A549 (cell line): ENCODE measurements around the gene RBKS. TPM values are rescaled to one million over a fixed set of nuclear protein-coding genes. Genes with fewer than 3 reads are reported as not detected.

Source experiments
- ATAC-seq, 2 experiments: fragments of 200-7000 bp in 1 of 2; fragments of >200 bp in 1 of 2; cut with Nextera tagmentation in 1 of 2; cut with Tn5 transposase in 1 of 2; 3 replicates each; pipeline versions ENCODE4 v1.8.0 to v1.9.1; 2018 to 2020; ENCODE audit warnings: mild to moderate bottlenecking in 1 of 2, moderate library complexity in 1 of 2
- CTCF ChIA-PET: fragments of 300-600 bp; sonication (Branson Sonifier 250); formaldehyde crosslinking; extraction: SDS; loops from one replicate; lab custom pipeline; 2021; ENCODE audit warnings: antibody characterized with exemption, inconsistent platforms; lab: Yijun Ruan, JAX
- POLR2A ChIA-PET: fragments of 350-600 bp; formaldehyde crosslinking; extraction: SDS; loops from one replicate; lab custom pipeline; 2021; ENCODE audit warnings: antibody characterized with exemption, inconsistent platforms; lab: Yijun Ruan, JAX
- DNase-seq, 2 experiments: peaks; one replicate each; pipeline versions ENCODE4 v3.0.0 to v3.0.0-alpha.2; 2011 to 2016; ENCODE audit warnings: low read depth in 1 of 2, low spot score in 1 of 2
- FAIRE-seq: peaks from 2 replicates; lab custom pipeline; 2011; peaks lifted over from hg19 to GRCh38; lab: Jason Lieb, UNC
- H3K27ac ChIP-seq, 2 experiments: fragments of >200 bp; sonication (Bioruptor Twin); formaldehyde crosslinking; 3 replicates each; pipeline ENCODE4 v1.5.1; 2016 to 2017
- H3K4me1 ChIP-seq: fragments of >200 bp; sonication (Bioruptor Twin); formaldehyde crosslinking; 3 replicates; pipeline ENCODE4 v1.6.1; 2016
- H3K4me2 ChIP-seq: fragments of >200 bp; sonication (Bioruptor Twin); formaldehyde crosslinking; 3 replicates; pipeline ENCODE4 v1.6.1; 2016
- H3K4me3 ChIP-seq: fragments of >200 bp; sonication (Bioruptor Twin); formaldehyde crosslinking; 3 replicates; pipeline ENCODE4 v1.5.1; 2016
- H3K9me3 ChIP-seq: fragments of >200 bp; sonication (Bioruptor Twin); formaldehyde crosslinking; 3 replicates; pipeline ENCODE4 v1.6.1; 2016
- BHLHE40 ChIP-seq: IDR thresholded peaks from 2 replicates; pipeline ENCODE4 v1.6.1; 2012; ENCODE audit warnings: low read depth, low read length, inconsistent platforms
- EHF ChIP-seq: fragments of 250-450 bp; sonication (Bioruptor Pico); IDR thresholded peaks from 2 replicates; pipeline ENCODE4 v1.5.0; 2020; ENCODE audit warnings: mild to moderate bottlenecking
- EP300 ChIP-seq, 2 experiments: fragments of >200 bp; sonication (Bioruptor Twin); formaldehyde crosslinking; IDR thresholded peaks; 2 replicates in 1 of 2; 3 replicates in 1 of 2; pipeline ENCODE4 v1.6.1; 2016 to 2017
- ESRRA ChIP-seq: fragments of 150-350 bp; IDR thresholded peaks from 2 replicates; pipeline ENCODE4 v1.6.1; 2014; ENCODE audit warnings: mild to moderate bottlenecking, low read length, borderline replicate concordance
- HDAC2 ChIP-seq: fragments of 200-600 bp; sonication (generic); IDR thresholded peaks from 2 replicates; pipeline ENCODE4 v1.6.1; 2016
- HOXA7 ChIP-seq: fragments of 250-450 bp; sonication (Bioruptor Pico); IDR thresholded peaks from 2 replicates; pipeline ENCODE4 v1.5.0; 2020; ENCODE audit warnings: mild to moderate bottlenecking, moderate library complexity
- HOXB5 ChIP-seq: fragments of 250-450 bp; sonication (Bioruptor Pico); IDR thresholded peaks from 2 replicates; pipeline ENCODE4 v1.5.0; 2020; ENCODE audit warnings: mild to moderate bottlenecking, moderate library complexity
- KDM1A ChIP-seq: fragments of 200-600 bp; sonication (generic); IDR thresholded peaks from 2 replicates; pipeline ENCODE4 v1.6.1; 2016; ENCODE audit warnings: low read depth, mild to moderate bottlenecking
- MAFK ChIP-seq: fragments of 450-650 bp; IDR thresholded peaks from 2 replicates; pipeline ENCODE4 v1.6.1; 2014; ENCODE audit not compliant: partially characterized antibody
- NFE2L2 ChIP-seq: fragments of 150-350 bp; conservative IDR thresholded peaks from 2 replicates; pipeline ENCODE4 v1.6.1; 2014; ENCODE audit warnings: low read length
- NPAS2 ChIP-seq: fragments of 250-450 bp; sonication (Bioruptor Pico); IDR thresholded peaks from 2 replicates; pipeline ENCODE4 v1.8.0; 2022; ENCODE audit warnings: mild to moderate bottlenecking, moderate library complexity, borderline replicate concordance
- NR3C1 ChIP-seq: fragments of >200 bp; sonication (Bioruptor Twin); formaldehyde crosslinking; IDR thresholded peaks from 3 replicates; pipeline ENCODE4 v1.6.1; 2017
- PHF8 ChIP-seq: fragments of 200-600 bp; sonication (generic); IDR thresholded peaks from 2 replicates; pipeline ENCODE4 v1.6.1; 2016; ENCODE audit warnings: low read depth, mild to moderate bottlenecking, antibody characterized with exemption, moderate library complexity, borderline replicate concordance
- POLR2A ChIP-seq: IDR thresholded peaks from 2 replicates; pipeline ENCODE4 v1.6.1; 2012; ENCODE audit warnings: mild to moderate bottlenecking, low read length
- RARB ChIP-seq: fragments of 250-450 bp; sonication (Bioruptor Pico); IDR thresholded peaks from 2 replicates; pipeline ENCODE4 v1.8.0; 2021; ENCODE audit warnings: mild to moderate bottlenecking, moderate library complexity
- RCOR1 ChIP-seq: fragments of 150-350 bp; IDR thresholded peaks from 2 replicates; pipeline ENCODE4 v1.6.1; 2014; ENCODE audit warnings: antibody characterized with exemption, low read length, low read depth
- RFX5 ChIP-seq: fragments of 450-650 bp; IDR thresholded peaks from 2 replicates; pipeline ENCODE4 v1.7.1; 2014; ENCODE audit warnings: antibody characterized with exemption, mild to moderate bottlenecking, moderate library complexity
- SMC3 ChIP-seq: fragments of >200 bp; sonication (Bioruptor Twin); formaldehyde crosslinking; IDR thresholded peaks from 3 replicates; pipeline ENCODE4 v1.6.1; 2018; ENCODE audit warnings: inconsistent platforms
- SREBF2 ChIP-seq: fragments of 450-650 bp; IDR thresholded peaks from 2 replicates; pipeline ENCODE4 v1.6.1; 2014; ENCODE audit warnings: mild to moderate bottlenecking, moderate library complexity
- ZFP36 ChIP-seq: fragments of 450-650 bp; IDR thresholded peaks from 2 replicates; pipeline ENCODE4 v1.6.1; 2014; ENCODE audit warnings: borderline replicate concordance; ENCODE audit not compliant: partially characterized antibody
- ZNF302 ChIP-seq: fragments of 250-450 bp; sonication (Bioruptor Pico); IDR thresholded peaks from 2 replicates; pipeline ENCODE4 v1.9.0; 2021; ENCODE audit warnings: inconsistent platforms, mild to moderate bottlenecking, moderate library complexity
- WGBS: methylation state at CpG from one replicate; pipeline ENCODE4 v1.1.6; 2017; ENCODE audit errors: missing lambda C conversion rate; 5-methylcytosine and 5-hydroxymethylcytosine counted together
- polyA plus RNA-seq, 4 experiments: library from polyadenylated mRNA; depleted of rRNA in 3 of 4; stranded (reverse); fragments of >200 nt; fragmentation: RNase III in 1 of 4; extraction: RNeasy Plus Mini Kit Qiagen cat#74134 plus additional on column Dnase treatment in 1 of 4; gene quantifications; 2 replicates in 3 of 4; 3 replicates in 1 of 4; pipeline ENCODE4 v1.2.3, GENCODE V29; 2011 to 2017
- TF ChIP-seq, protein P1 (sequence below): fragments of 450-650 bp; IDR thresholded peaks from 2 replicates; pipeline ENCODE4 v1.6.1; 2014; ENCODE audit warnings: antibody characterized with exemption
- TF ChIP-seq, protein P2 (sequence below): IDR thresholded peaks from 2 replicates; pipeline ENCODE4 v1.6.1; 2012
- TF ChIP-seq, protein P3 (sequence below): IDR thresholded peaks from 2 replicates; pipeline ENCODE4 v1.6.1; 2012
- TF ChIP-seq, protein P4 (sequence below): fragments of >200 bp; sonication (Bioruptor Twin); formaldehyde crosslinking; IDR thresholded peaks from 2 replicates; pipeline ENCODE4 v1.6.1; 2016
- TF ChIP-seq, protein P5 (sequence below): IDR thresholded peaks from 2 replicates; pipeline ENCODE4 v1.6.1; 2012; ENCODE audit warnings: low read depth, borderline replicate concordance
- TF ChIP-seq, protein P6 (sequence below): fragments of >200 bp; sonication (Bioruptor Twin); formaldehyde crosslinking; IDR thresholded peaks from 3 replicates; pipeline ENCODE4 v1.5.1; 2016
- TF ChIP-seq, protein P7 (sequence below): fragments of 150-350 bp; IDR thresholded peaks from 2 replicates; pipeline ENCODE4 v1.6.1; 2014; ENCODE audit warnings: low read depth, mild to moderate bottlenecking, low read length

Gene RBKS
- polyA plus RNA-seq, 2 of the 4 experiments (the other 2 are of a cell fraction), result 7.6 to 8.5 TPM

DNA sequence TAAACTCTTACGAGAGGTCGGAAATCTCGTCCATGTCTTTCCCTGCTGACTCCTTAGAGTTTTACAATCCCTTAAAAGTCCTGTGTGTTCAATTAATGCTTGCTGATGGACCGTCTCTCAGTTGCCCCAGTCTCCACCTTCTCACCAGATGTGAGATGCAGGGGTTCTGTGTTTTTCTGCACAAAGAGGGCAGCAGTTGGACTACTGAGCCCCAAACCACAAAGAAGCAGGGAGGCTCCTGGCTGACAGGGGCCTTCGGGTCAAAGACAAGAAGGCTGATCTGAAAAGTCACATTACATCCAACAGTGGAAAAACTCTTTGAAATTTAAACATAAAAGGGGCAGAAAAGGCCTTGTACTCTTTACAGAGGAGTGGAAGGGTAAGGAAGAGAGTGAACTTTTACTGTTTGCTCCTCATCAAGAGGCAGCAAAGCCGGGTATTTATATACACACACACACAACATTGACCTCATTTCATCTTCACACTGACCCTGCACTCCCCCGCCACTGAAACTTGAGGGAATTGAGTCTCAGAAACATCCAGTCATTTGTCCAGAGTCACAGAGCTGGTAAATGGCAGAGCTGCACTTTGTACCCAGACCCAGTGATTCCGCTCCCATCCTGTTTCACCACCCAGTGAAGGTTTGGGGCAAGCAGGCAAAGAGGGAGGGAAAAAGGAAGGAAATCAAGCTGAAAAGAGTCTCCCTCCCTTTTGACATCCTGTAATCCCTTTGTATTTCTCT is 94.9 kb downstream of the RBKS start:
- peak overlapping the region; percentile 89 to 97; a peak in 4 of 6 replicates for H3K27ac ChIP-seq
- no peak overlapping the region for H3K4me2 ChIP-seq
- H3K4me1 ChIP-seq, result peaks cover 57% of the 10 kb centered on the region
- DNase-seq, result no peak
- no peak for TF ChIP-seq RARB (CRISPR knock-in tag)
- no peak for TF ChIP-seq NFE2L2
- no peak for TF ChIP-seq RCOR1
- TF ChIP-seq POLR2A, result no peak
- TF ChIP-seq, protein P1, sequence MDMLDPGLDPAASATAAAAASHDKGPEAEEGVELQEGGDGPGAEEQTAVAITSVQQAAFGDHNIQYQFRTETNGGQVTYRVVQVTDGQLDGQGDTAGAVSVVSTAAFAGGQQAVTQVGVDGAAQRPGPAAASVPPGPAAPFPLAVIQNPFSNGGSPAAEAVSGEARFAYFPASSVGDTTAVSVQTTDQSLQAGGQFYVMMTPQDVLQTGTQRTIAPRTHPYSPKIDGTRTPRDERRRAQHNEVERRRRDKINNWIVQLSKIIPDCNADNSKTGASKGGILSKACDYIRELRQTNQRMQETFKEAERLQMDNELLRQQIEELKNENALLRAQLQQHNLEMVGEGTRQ, result no peak
- TF ChIP-seq PHF8, result no peak
- no peak for TF ChIP-seq SREBF2
- no peak for TF ChIP-seq EP300 (IDR thresholded peaks at IDR 0.05)
- TF ChIP-seq, protein P2, sequence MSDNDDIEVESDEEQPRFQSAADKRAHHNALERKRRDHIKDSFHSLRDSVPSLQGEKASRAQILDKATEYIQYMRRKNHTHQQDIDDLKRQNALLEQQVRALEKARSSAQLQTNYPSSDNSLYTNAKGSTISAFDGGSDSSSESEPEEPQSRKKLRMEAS, result no peak
- TF ChIP-seq, protein P3, sequence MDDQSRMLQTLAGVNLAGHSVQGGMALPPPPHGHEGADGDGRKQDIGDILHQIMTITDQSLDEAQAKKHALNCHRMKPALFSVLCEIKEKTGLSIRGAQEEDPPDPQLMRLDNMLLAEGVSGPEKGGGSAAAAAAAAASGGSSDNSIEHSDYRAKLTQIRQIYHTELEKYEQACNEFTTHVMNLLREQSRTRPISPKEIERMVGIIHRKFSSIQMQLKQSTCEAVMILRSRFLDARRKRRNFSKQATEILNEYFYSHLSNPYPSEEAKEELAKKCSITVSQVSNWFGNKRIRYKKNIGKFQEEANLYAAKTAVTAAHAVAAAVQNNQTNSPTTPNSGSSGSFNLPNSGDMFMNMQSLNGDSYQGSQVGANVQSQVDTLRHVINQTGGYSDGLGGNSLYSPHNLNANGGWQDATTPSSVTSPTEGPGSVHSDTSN, result no peak
- TF ChIP-seq, protein P4, sequence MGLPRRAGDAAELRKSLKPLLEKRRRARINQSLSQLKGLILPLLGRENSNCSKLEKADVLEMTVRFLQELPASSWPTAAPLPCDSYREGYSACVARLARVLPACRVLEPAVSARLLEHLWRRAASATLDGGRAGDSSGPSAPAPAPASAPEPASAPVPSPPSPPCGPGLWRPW, result no peak
- TF ChIP-seq ESRRA, result no peak
- TF ChIP-seq EHF (CRISPR knock-in tag), result no peak
- H3K9me3 ChIP-seq, result no peaks in the 10 kb centered on the region
- FAIRE-seq, result no peak
- POLR2A ChIA-PET, result interaction anchor here (0.5 kb wide), 1 partner anchor 167 kb away, joined by 4 read pairs; no protein-coding TSS in a partner anchor
- WGBS, result 90% methylated on average over 8 of the region's 8 CpGs
- ATAC-seq, result no peak
- H3K4me3 ChIP-seq, result no peak overlapping the region
- CTCF ChIA-PET, result interaction anchor here (0.9 to 2.6 kb wide), 4 partner anchors 20 to 601 kb away, joined by 3 to 15 read pairs (median 4); no protein-coding TSS in a partner anchor

DNA sequence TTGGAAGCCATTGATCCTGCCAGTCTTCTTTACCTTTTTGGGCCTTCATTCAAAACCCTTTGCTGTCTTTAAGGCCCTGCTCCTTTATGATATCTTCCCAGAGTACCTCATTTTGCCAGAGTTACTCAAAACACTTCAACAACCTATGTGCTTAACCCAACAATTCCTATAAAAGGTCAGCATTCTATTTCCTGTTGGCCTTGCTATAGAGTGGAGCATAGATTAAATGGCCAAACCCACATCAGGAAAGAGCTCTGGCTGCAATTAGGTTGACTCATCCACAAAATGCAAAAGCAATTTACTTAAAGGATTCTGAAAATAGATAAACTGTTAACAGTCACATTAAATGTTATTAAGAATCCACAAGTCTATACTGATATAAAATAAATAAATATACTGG is 97.4 kb downstream of the RBKS start:
- H3K4me2 ChIP-seq, result peak overlapping the region; percentile 4; the same call in 1 of the 3 replicates

DNA sequence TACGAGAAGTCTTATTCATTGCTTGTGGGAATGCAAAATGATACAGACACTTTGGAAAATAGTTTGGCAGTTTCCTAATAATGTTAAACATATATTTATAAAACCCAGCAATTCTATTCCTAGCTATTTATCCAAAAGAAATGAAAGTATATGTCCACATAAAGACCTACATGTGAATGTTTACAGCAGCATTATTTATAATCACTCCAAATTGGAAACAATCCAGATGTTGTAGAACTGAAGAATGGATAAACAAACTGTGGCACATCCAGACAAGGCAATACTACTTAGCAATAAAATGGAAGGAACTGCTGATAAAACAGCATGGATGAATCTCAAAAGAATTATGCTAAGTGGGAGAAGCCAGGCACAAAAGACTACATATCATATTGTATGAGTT is 99.4 kb downstream of the RBKS start:
- no peaks in the 10 kb centered on the region for H3K9me3 ChIP-seq
- no peak overlapping the region; a peak in 1 of 6 replicates for H3K27ac ChIP-seq
- H3K4me2 ChIP-seq, result no peak overlapping the region
- ATAC-seq, result no peak
- no peak for FAIRE-seq
- H3K4me3 ChIP-seq, result no peak overlapping the region
- 94% methylated on average over 1 of the region's 1 CpG for WGBS
- TF ChIP-seq, protein P4, result no peak
- no peak for TF ChIP-seq HDAC2
- TF ChIP-seq, protein P5, sequence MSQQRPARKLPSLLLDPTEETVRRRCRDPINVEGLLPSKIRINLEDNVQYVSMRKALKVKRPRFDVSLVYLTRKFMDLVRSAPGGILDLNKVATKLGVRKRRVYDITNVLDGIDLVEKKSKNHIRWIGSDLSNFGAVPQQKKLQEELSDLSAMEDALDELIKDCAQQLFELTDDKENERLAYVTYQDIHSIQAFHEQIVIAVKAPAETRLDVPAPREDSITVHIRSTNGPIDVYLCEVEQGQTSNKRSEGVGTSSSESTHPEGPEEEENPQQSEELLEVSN, result no peak
- TF ChIP-seq, protein P2, result no peak
- TF ChIP-seq NPAS2 (CRISPR knock-in tag), result no peak
- TF ChIP-seq KDM1A, result no peak
- TF ChIP-seq ZNF302, result no peak
- TF ChIP-seq NR3C1, result no peak
- no peak for TF ChIP-seq ZFP36
- TF ChIP-seq, protein P6, sequence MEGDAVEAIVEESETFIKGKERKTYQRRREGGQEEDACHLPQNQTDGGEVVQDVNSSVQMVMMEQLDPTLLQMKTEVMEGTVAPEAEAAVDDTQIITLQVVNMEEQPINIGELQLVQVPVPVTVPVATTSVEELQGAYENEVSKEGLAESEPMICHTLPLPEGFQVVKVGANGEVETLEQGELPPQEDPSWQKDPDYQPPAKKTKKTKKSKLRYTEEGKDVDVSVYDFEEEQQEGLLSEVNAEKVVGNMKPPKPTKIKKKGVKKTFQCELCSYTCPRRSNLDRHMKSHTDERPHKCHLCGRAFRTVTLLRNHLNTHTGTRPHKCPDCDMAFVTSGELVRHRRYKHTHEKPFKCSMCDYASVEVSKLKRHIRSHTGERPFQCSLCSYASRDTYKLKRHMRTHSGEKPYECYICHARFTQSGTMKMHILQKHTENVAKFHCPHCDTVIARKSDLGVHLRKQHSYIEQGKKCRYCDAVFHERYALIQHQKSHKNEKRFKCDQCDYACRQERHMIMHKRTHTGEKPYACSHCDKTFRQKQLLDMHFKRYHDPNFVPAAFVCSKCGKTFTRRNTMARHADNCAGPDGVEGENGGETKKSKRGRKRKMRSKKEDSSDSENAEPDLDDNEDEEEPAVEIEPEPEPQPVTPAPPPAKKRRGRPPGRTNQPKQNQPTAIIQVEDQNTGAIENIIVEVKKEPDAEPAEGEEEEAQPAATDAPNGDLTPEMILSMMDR, result no peak
- TF ChIP-seq HOXA7 (CRISPR knock-in tag), result no peak
- TF ChIP-seq RFX5, result no peak
- TF ChIP-seq, protein P7, sequence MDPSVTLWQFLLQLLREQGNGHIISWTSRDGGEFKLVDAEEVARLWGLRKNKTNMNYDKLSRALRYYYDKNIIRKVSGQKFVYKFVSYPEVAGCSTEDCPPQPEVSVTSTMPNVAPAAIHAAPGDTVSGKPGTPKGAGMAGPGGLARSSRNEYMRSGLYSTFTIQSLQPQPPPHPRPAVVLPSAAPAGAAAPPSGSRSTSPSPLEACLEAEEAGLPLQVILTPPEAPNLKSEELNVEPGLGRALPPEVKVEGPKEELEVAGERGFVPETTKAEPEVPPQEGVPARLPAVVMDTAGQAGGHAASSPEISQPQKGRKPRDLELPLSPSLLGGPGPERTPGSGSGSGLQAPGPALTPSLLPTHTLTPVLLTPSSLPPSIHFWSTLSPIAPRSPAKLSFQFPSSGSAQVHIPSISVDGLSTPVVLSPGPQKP, result no peak
- TF ChIP-seq RCOR1, result no peak
- DNase-seq, result no peak
- H3K4me1 ChIP-seq, result peaks cover 17% of the 10 kb centered on the region
- POLR2A ChIA-PET, result no interaction called here
- CTCF ChIA-PET, result interaction anchor here (0.6 to 2.9 kb wide), 6 partner anchors 23 to 97 kb away, joined by 3 to 8 read pairs (median 4); no protein-coding TSS in a partner anchor

More for the DNA sequence above, 97.4 kb downstream of the RBKS start:
- Histone ChIP-seq H3K9me3 (no peaks in the 10 kb centered on the region), H3K4me3 (no peak overlapping the region), H3K27ac (peak overlapping the region; percentile 41 to 64; a peak in 4 of 6 replicates), H3K4me1 (peaks cover 34% of the 10 kb centered on the region)
- DNase-seq (no peak), FAIRE-seq (no peak), ATAC-seq (no peak)
- TF ChIP-seq HOXB5 (CRISPR knock-in tag), result no peak
- no peak for TF ChIP-seq NR3C1
- TF ChIP-seq SMC3, result no peak
- no peak for TF ChIP-seq BHLHE40
- TF ChIP-seq MAFK, result no peak
- ChIA-PET POLR2A (no interaction called here), CTCF (interaction anchor here (1.3 to 2.0 kb wide), 2 partner anchors 20 to 89 kb away, joined by 5 to 7 read pairs; no protein-coding TSS in a partner anchor)
